Spleen (tissue), 11 donors: ENCODE measurements around the gene SLC39A1. TPM values are rescaled to one million over a fixed set of nuclear protein-coding genes. Genes with fewer than 3 reads are reported as not detected.

Source experiments
- DNase-seq: peaks from one replicate; pipeline ENCODE4 v3.0.0-alpha.2; 2020
- H3K27ac ChIP-seq, 8 donors: fragments of 200-600 bp; sonication (generic) in 7 of 8; 1 replicate in 4 of 8; 2 replicates in 4 of 8; pipeline versions ENCODE4 v1.5.0 to v1.8.0; 2016 to 2021; ENCODE audit warnings: inconsistent platforms in 4 of 8, mild to moderate bottlenecking in 4 of 8, moderate library complexity in 1 of 8
- H3K27me3 ChIP-seq, 7 donors: fragments of 200-600 bp; sonication (generic) in 6 of 7; replicated peaks in 1 of 7; 1 replicate in 4 of 7; 2 replicates in 3 of 7; pipeline versions ENCODE4 v1.5.0 to v1.8.0; 2016 to 2021; ENCODE audit warnings: inconsistent platforms in 3 of 7, mild to moderate bottlenecking in 1 of 7
- H3K36me3 ChIP-seq, 6 donors: fragments of 200-600 bp; sonication (generic) in 5 of 6; 1 replicate in 4 of 6; 2 replicates in 2 of 6; pipeline versions ENCODE4 v1.5.0 to v1.8.0; 2016 to 2021; ENCODE audit warnings: inconsistent platforms in 2 of 6
- H3K4me1 ChIP-seq, 6 donors: fragments of 200-600 bp; sonication (generic) in 5 of 6; 1 replicate in 3 of 6; 2 replicates in 3 of 6; pipeline versions ENCODE4 v1.5.0 to v1.8.0; 2016 to 2021; ENCODE audit warnings: inconsistent platforms in 3 of 6
- H3K4me3 ChIP-seq, 8 donors: fragments of 200-600 bp; sonication (generic) in 7 of 8; 1 replicate in 4 of 8; 2 replicates in 4 of 8; pipeline versions ENCODE4 v1.5.0 to v1.8.0; 2016 to 2021; ENCODE audit warnings: inconsistent platforms in 4 of 8, mild to moderate bottlenecking in 4 of 8, moderate library complexity in 2 of 8
- H3K9me3 ChIP-seq, 8 donors: fragments of 200-600 bp; sonication (generic) in 7 of 8; 1 replicate in 4 of 8; 2 replicates in 4 of 8; pipeline versions ENCODE4 v1.5.0 to v1.8.0; 2016 to 2021; ENCODE audit warnings: inconsistent platforms in 4 of 8
- CTCF ChIP-seq, 11 experiments: fragments of 200-600 bp in 7 of 11; fragments of 450-650 bp in 4 of 11; sonication (generic) in 4 of 11; IDR thresholded peaks in 8 of 11; conservative IDR thresholded peaks in 3 of 11; 1 replicate in 7 of 11; 2 replicates in 4 of 11; pipeline versions ENCODE4 v1.4.0 to v1.8.0; 2016 to 2021; ENCODE audit warnings: antibody characterized with exemption in 11 of 11, inconsistent platforms in 4 of 11, mild to moderate bottlenecking in 1 of 11
- POLR2A ChIP-seq, 3 donors: fragments of 450-650 bp; IDR thresholded peaks; one replicate each; pipeline ENCODE4 v1.5.1; 2017; ENCODE audit warnings: antibody characterized with exemption in 3 of 3, mild to moderate bottlenecking in 1 of 3
- POLR2AphosphoS5 ChIP-seq, 3 donors: sonication (generic); formaldehyde crosslinking; IDR thresholded peaks; one replicate each; pipeline ENCODE4 v1.5.1; 2017; ENCODE audit warnings: antibody characterized with exemption in 3 of 3
- WGBS, 5 donors: extraction: QIAGEN DNeasy Blood & Tissue Kit in 3 of 5; methylation state at CpG; one replicate each; pipeline versions ENCODE4 v1.1.5 to v1.1.7; 2013 to 2018; 5-methylcytosine and 5-hydroxymethylcytosine counted together
- intact Hi-C: fragments of 100-400 bp; cut with DNase I; formaldehyde crosslinking; loops from one replicate; pipeline ENCODE4 v1.15.0; 2023; ENCODE audit warnings: low total_unique reads
- polyA plus RNA-seq, 3 donors: library from polyadenylated mRNA; stranded (reverse); fragments of 200-250 nt; gene quantifications; one replicate each; pipeline ENCODE4 v1.2.1, GENCODE V29; 2013
- total RNA-seq, 7 donors: library from RNA; depleted of rRNA in 3 of 7; stranded (reverse); fragments of >200 nt in 3 of 7; fragmentation: NEBNext Ultra II Directional in 4 of 7; extraction: Animal tissue kit (Norgen Biotek cat#: 25700) in 4 of 7; gene quantifications; one replicate each; pipeline versions ENCODE4 v1.1.0 to v1.2.1, GENCODE V29; 2016 to 2021
- donor health status: healthy with polysubstance abuse.
- donor health status: DM: no; HTN: no; CAD: no; lungs with moderate emphysema.
- donor health status: DM: no; HTN: no; CAD: no.
- donor health status: Bipolar disorder and iron deficiency.
- donor health status: healthy.
- donor health status: DM: no; HTN: no; CAD: no.
- donor health status: DM: yes; HTN: yes; CAD: no.

The SLC39A1 gene
- total and polyA plus RNA-seq, 10 donors = 23.6 to 88.4 (median 69.4) TPM

- TF ChIP-seq CTCF (IDR thresholded peaks at IDR 0.05 in 8 of 11, conservative IDR thresholded peaks at IDR 0.05 in 3 of 11) (no peak), POLR2AphosphoS5 (IDR thresholded peaks at IDR 0.05) (no peak), POLR2A (IDR thresholded peaks at IDR 0.05) (no peak)
- peaks cover 31 to 71% (median 51%) of the 10 kb centered on the region in 6 donors for H3K4me1 ChIP-seq
- H3K4me3 ChIP-seq = peak overlapping the region in 6 of 8 donors; percentile 62 to 83 (median 69)
- no peaks in the 10 kb centered on the region for H3K9me3 ChIP-seq
- H3K27ac ChIP-seq = peak overlapping the region in 6 of 8 donors; percentile 9 to 98 (median 96)
- peaks cover 0 to 13% (median 6%) of the 10 kb centered on the region in 6 donors for H3K36me3 ChIP-seq
- intact Hi-C loops = no loop called here
- peak; percentile 79 for DNase-seq
- 18 to 28% (median 19%) methylated on average over 13 of the region's 13 CpGs for WGBS, 5 donors
- no peaks in the 10 kb centered on the region for H3K27me3 ChIP-seq
These were observed 5.1 kb upstream of the SLC39A1 start for GRCh38 chr1:153968408-153968807.

- H3K27me3 ChIP-seq = no peaks in the 10 kb centered on the region
- DNase-seq = peak; percentile 86
- H3K4me1 ChIP-seq = peaks cover 31 to 73% (median 50%) of the 10 kb centered on the region in 6 donors
- no peak for TF ChIP-seq POLR2A (IDR thresholded peaks at IDR 0.05)
- no peak for TF ChIP-seq CTCF (IDR thresholded peaks at IDR 0.05 in 8 of 11, conservative IDR thresholded peaks at IDR 0.05 in 3 of 11)
- intact Hi-C loops = no loop called here
- no peaks in the 10 kb centered on the region for H3K9me3 ChIP-seq
- peaks cover 0 to 9% (median 2%) of the 10 kb centered on the region in 6 donors for H3K36me3 ChIP-seq
- WGBS, 5 donors = 0 to 4% (median 2%) methylated on average over 8 of the region's 8 CpGs
- peak overlapping the region; percentile 95 to 98 (median 96) for H3K27ac ChIP-seq
- peak overlapping the region; percentile 62 to 83 (median 69) for H3K4me3 ChIP-seq
These were observed 4.6 kb upstream of the SLC39A1 start for GRCh38 chr1:153968000-153968363.

GRCh38 chr1:153967107-153967999 is 4.0 kb upstream of the SLC39A1 start, which contains the start of gene CREB3L4:
Gene CREB3L4, plus strand, starts transcription at chr1:153967902. Its CDS starts 624 bp downstream, at chr1:153968526.
- Histone ChIP-seq H3K9me3 (no peaks in the 10 kb centered on the region), H3K27ac (peak within 1 kb of the TSS; percentile 95 to 98 (median 96)), H3K4me3 (peak within 1 kb of the TSS; percentile 62 to 83 (median 69)), H3K27me3 (no peaks in the 10 kb centered on the region), H3K36me3 (peaks cover 0 to 3% (median 0%) of the 10 kb centered on the region in 6 donors), H3K4me1 (peaks cover 36 to 74% (median 57%) of the 10 kb centered on the region in 6 donors)
- TF ChIP-seq POLR2AphosphoS5 (IDR thresholded peaks at IDR 0.05) = peak; percentile 91 to 97 (median 95)
- peak in 9 of 11 experiments; percentile 12 to 58 (median 45) for TF ChIP-seq CTCF (IDR thresholded peaks at IDR 0.05 in 8 of 11, conservative IDR thresholded peaks at IDR 0.05 in 3 of 11)
- TF ChIP-seq POLR2A (IDR thresholded peaks at IDR 0.05) = peak in 2 of 3 donors; percentile 9 to 79
- intact Hi-C loops = no loop called here
- DNase-seq = peak; percentile 96
- WGBS, 5 donors = 0 to 1% (median 0%) methylated on average over 40 to 60 of the region's 60 CpGs

GRCh38 chr1:153963850-153964331 is 554 bp upstream of the SLC39A1 start:
- H3K27me3 ChIP-seq = no peaks in the 10 kb centered on the region
- peak; percentile 82 for DNase-seq
- 2 to 4% (median 2%) methylated on average over 22 of the region's 22 CpGs for WGBS, 5 donors
- H3K36me3 ChIP-seq = peaks cover 0 to 32% (median 17%) of the 10 kb centered on the region in 6 donors
- H3K9me3 ChIP-seq = no peaks in the 10 kb centered on the region
- no peak for TF ChIP-seq POLR2A (IDR thresholded peaks at IDR 0.05)
- TF ChIP-seq POLR2AphosphoS5 (IDR thresholded peaks at IDR 0.05) = no peak
- TF ChIP-seq CTCF (IDR thresholded peaks at IDR 0.05 in 8 of 11, conservative IDR thresholded peaks at IDR 0.05 in 3 of 11) = no peak
- intact Hi-C loops = no loop called here
- H3K4me1 ChIP-seq = peaks cover 43 to 90% (median 80%) of the 10 kb centered on the region in 6 donors
- H3K27ac ChIP-seq = peak overlapping the region; percentile 94 to 99 (median 97)
- peak overlapping the region; percentile 65 to 86 (median 76) for H3K4me3 ChIP-seq
